Endothelial cell of umbilical vein (primary cell): ENCODE data around the gene CNEP1R1. TPM values are rescaled to one million over a fixed set of nuclear protein-coding genes. Genes with fewer than 3 reads are reported as not detected.

ENCODE experiments used
- BruUV-seq: library from RNA; stranded (reverse); fragments of 400-500 nt; replicated peaks from 2 replicates; lab custom pipeline; 2021; lab: Mats Ljungman, UMichigan
- CTCF ChIA-PET: fragments of 300-600, 350-600 bp; sonication (Branson Sonifier 250); formaldehyde crosslinking; loops from one replicate; lab custom pipeline; 2021; ENCODE audit warnings: antibody characterized with exemption, inconsistent platforms; lab: Charles Lee
- POLR2A ChIA-PET: fragments of 300-600, 350-600 bp; sonication (Branson Sonifier 250); formaldehyde crosslinking; loops from one replicate; lab custom pipeline; 2021; ENCODE audit warnings: antibody characterized with exemption, inconsistent platforms; lab: Charles Lee
- DNase-seq: peaks from one replicate; pipeline ENCODE4 v3.0.0-alpha.2; 2011; ENCODE audit warnings: low read depth, low spot score
- FAIRE-seq: peaks from 2 replicates; lab custom pipeline; 2011; peaks lifted over from hg19 to GRCh38; lab: Jason Lieb, UNC
- H2AFZ ChIP-seq: 2 replicates; pipeline ENCODE4 v1.6.0; 2012; ENCODE audit warnings: low read depth, low read length, control low read depth, inconsistent platforms
- H3K27ac ChIP-seq: 2 replicates; pipeline ENCODE4 v1.5.1; 2011; ENCODE audit warnings: low read depth, mild to moderate bottlenecking, control low read depth, low read length, moderate library complexity; ENCODE audit not compliant: insufficient read depth
- H3K27me3 ChIP-seq, 2 experiments: 2 replicates each; pipeline versions ENCODE4 v1.6.0 to v1.6.1; 2011; ENCODE audit warnings: low read length in 2 of 2, mixed read lengths in 1 of 2; ENCODE audit not compliant: control insufficient read depth in 2 of 2, insufficient read depth in 2 of 2
- H3K36me3 ChIP-seq, 2 experiments: 2 replicates in 1 of 2; 3 replicates in 1 of 2; pipeline ENCODE4 v1.5.1; 2011; ENCODE audit warnings: low read length in 2 of 2, mild to moderate bottlenecking in 1 of 2, moderate library complexity in 1 of 2; ENCODE audit not compliant: control insufficient read depth in 2 of 2, insufficient read depth in 2 of 2; ENCODE audit errors: extremely low read depth in 1 of 2
- H3K4me1 ChIP-seq: 3 replicates; pipeline ENCODE4 v1.5.1; 2011; ENCODE audit warnings: mild to moderate bottlenecking, low read length; ENCODE audit not compliant: control insufficient read depth, insufficient read depth; ENCODE audit errors: extremely low read depth
- H3K4me2 ChIP-seq: 2 replicates; pipeline ENCODE4 v1.6.1; 2011; ENCODE audit warnings: low read length, control low read depth, mixed read lengths; ENCODE audit not compliant: insufficient read depth
- H3K4me3 ChIP-seq, 3 experiments: fragments of 200-600 bp in 1 of 3; sonication (generic), shearing (Covaris generic) in 1 of 3; replicated peaks in 1 of 3; 2 replicates each; pipeline ENCODE4 v1.5.1; 2011 to 2016; ENCODE audit warnings: control low read depth in 3 of 3, low read length in 3 of 3, mild to moderate bottlenecking in 2 of 3, inconsistent platforms in 1 of 3, low read depth in 1 of 3, moderate library complexity in 1 of 3; ENCODE audit not compliant: insufficient read depth in 1 of 3
- H3K79me2 ChIP-seq: 2 replicates; pipeline ENCODE4 v1.6.0; 2012; ENCODE audit warnings: low read length, inconsistent platforms; ENCODE audit not compliant: control insufficient read depth, insufficient read depth
- H3K9ac ChIP-seq: replicated peaks from 2 replicates; pipeline ENCODE3; 2011; ENCODE audit warnings: low read length, control low read depth; ENCODE audit not compliant: insufficient read depth; ENCODE audit errors: extremely low read depth
- H3K9me1 ChIP-seq: replicated peaks from 3 replicates; pipeline ENCODE4 v1.6.0; 2011; ENCODE audit warnings: mild to moderate bottlenecking, low read length; ENCODE audit not compliant: control insufficient read depth, insufficient read depth; ENCODE audit errors: extremely low read depth
- H3K9me3 ChIP-seq: replicated peaks from 2 replicates; pipeline ENCODE4 v1.5.1; 2012; ENCODE audit warnings: low read length, inconsistent platforms; ENCODE audit not compliant: control insufficient read depth, insufficient read depth
- H4K20me1 ChIP-seq: replicated peaks from 2 replicates; pipeline ENCODE3; 2011; ENCODE audit warnings: mild to moderate bottlenecking, low read length; ENCODE audit not compliant: control insufficient read depth, insufficient read depth; ENCODE audit errors: extremely low read depth
- CTCF ChIP-seq, 2 donors: IDR thresholded peaks; 1 replicate in 1 of 2; 2 replicates in 1 of 2; pipeline ENCODE4 v1.5.1; 2011; ENCODE audit warnings: low read length in 2 of 2, mild to moderate bottlenecking in 2 of 2, moderate library complexity in 2 of 2, control low read depth in 1 of 2, inconsistent platforms in 1 of 2, low read depth in 1 of 2; ENCODE audit not compliant: insufficient read depth in 1 of 2; ENCODE audit errors: extremely low read depth in 1 of 2
- EZH2 ChIP-seq: IDR thresholded peaks from 2 replicates; pipeline ENCODE4 v1.6.1; 2012; ENCODE audit warnings: borderline replicate concordance, low read depth, mild to moderate bottlenecking, moderate library complexity, low read length, inconsistent platforms; ENCODE audit not compliant: severe bottlenecking
- FOS ChIP-seq: IDR thresholded peaks from 2 replicates; pipeline ENCODE4 v1.6.1; 2011; ENCODE audit warnings: mild to moderate bottlenecking, low read length, moderate library complexity, borderline replicate concordance; ENCODE audit not compliant: insufficient read depth
- GATA2 ChIP-seq: IDR thresholded peaks from 2 replicates; pipeline ENCODE4 v1.7.0; 2011; ENCODE audit warnings: low read depth, mild to moderate bottlenecking, moderate library complexity, mixed read lengths, low read length; ENCODE audit not compliant: insufficient read length, insufficient read depth
- JUN ChIP-seq: IDR thresholded peaks from 2 replicates; pipeline ENCODE4 v1.6.1; 2011; ENCODE audit warnings: borderline replicate concordance, low read depth; ENCODE audit not compliant: insufficient read length, insufficient read depth
- MAX ChIP-seq: IDR thresholded peaks from 2 replicates; pipeline ENCODE4 v1.6.1; 2011; ENCODE audit not compliant: insufficient read depth, insufficient read length
- MYC ChIP-seq: IDR thresholded peaks from one replicate; pipeline ENCODE4 v1.6.1; 2011; ENCODE audit warnings: mild to moderate bottlenecking, low read depth, low read length
- POLR2A ChIP-seq: IDR thresholded peaks from 2 replicates; pipeline ENCODE4 v1.6.1; 2012; ENCODE audit warnings: low read depth, mild to moderate bottlenecking, control low read depth, low read length
- POLR2AphosphoS5 ChIP-seq: IDR thresholded peaks from 2 replicates; pipeline ENCODE4 v1.6.1; 2012; ENCODE audit warnings: low read depth, mild to moderate bottlenecking, control low read depth, low read length, moderate library complexity; ENCODE audit not compliant: insufficient read depth
- dilution Hi-C: fragments of 300-500 bp; cut with MboI; formaldehyde crosslinking; loops from one replicate; pipeline ENCODE4 v1.15.0; 2019; ENCODE audit warnings: low sequenced_read_pairs; ENCODE audit not compliant: extremely low pct_ligation_motif_present
- intact Hi-C: fragments of 100-400 bp; cut with micrococcal nuclease; formaldehyde crosslinking; loops from one replicate; pipeline ENCODE4 v1.10.0; 2022
- polyA plus RNA-seq, 4 experiments: library from polyadenylated mRNA; depleted of rRNA in 3 of 4; stranded (reverse) in 3 of 4; unstranded in 1 of 4; fragments of >200 nt; gene quantifications; 2 replicates each; pipeline versions ENCODE4 v1.2.1 to v1.2.3, GENCODE V29; 2011 to 2012; ENCODE audit warnings: missing spikeins in 1 of 4
- total RNA-seq: library from RNA; stranded (reverse); gene quantifications from 2 replicates; pipeline ENCODE4 v1.2.3, GENCODE V29; 2021

Gene CNEP1R1
- total and polyA plus RNA-seq, 2 donors (not counting 3 experiments of a cell fraction or from before 2014, with no cell fraction given): 15.3 to 23.2 TPM

GRCh38 chr16:50059111-50059510, 34.1 kb downstream of the CNEP1R1 start:
- CTCF ChIA-PET: no interaction called here

More at GRCh38 chr16:50059111-50059510, 34.1 kb downstream of the CNEP1R1 start:
- Histone ChIP-seq H3K79me2 (no peaks in the 10 kb centered on the region), H3K27ac (no peak overlapping the region), H3K36me3 (no peaks in the 10 kb centered on the region), H3K4me3 (no peak overlapping the region), H2AFZ (no peak overlapping the region), H3K9ac (no peak overlapping the region), H4K20me1 (no peaks in the 10 kb centered on the region), H3K27me3 (no peaks in the 10 kb centered on the region), H3K4me1 (no peaks in the 10 kb centered on the region), H3K4me2 (no peak overlapping the region), H3K9me3 (no peaks in the 10 kb centered on the region), H3K9me1 (no peaks in the 10 kb centered on the region)
- intact Hi-C loops: no loop called here
- dilution Hi-C loops: no loop called here
- BruUV-seq: no TSS peak
- DNase-seq (no peak), FAIRE-seq (no peak)
- TF ChIP-seq MAX (no peak), POLR2A (no peak), GATA2 (no peak), CTCF (IDR thresholded peaks at IDR 0.05; ENCODE audit: extremely low read depth in 1 of 2, insufficient read depth in 1 of 2, low read depth in 1 of 2, low read length in 2 of 2) (no peak), FOS (no peak), EZH2 (no peak), POLR2AphosphoS5 (no peak), MYC (no peak), JUN (no peak)
- POLR2A ChIA-PET: no interaction called here
